ENCODE measurements around the gene TNFRSF1B. TPM values are rescaled to one million over a fixed set of nuclear protein-coding genes. Genes with fewer than 3 reads are reported as not detected.

Gene TNFRSF1B
- 19.3 TPM for polyA plus RNA-seq (2013, experiment 1 of 2)
- 12.8 TPM for polyA plus RNA-seq (2013, experiment 2 of 2)

GRCh38 chr1:12166834-12167492 lies at the start of gene TNFRSF1B:
Gene TNFRSF1B (plus strand): TSS chr1:12166991. CDS start chr1:12167092, 101 bp downstream.
- Histone ChIP-seq H3K36me3 (ENCODE audit: control insufficient read depth, insufficient read depth, low read length) (no peaks in the 10 kb centered on the region), H3K4me1 (ENCODE audit: control insufficient read depth, insufficient read depth, low read length, poor library complexity, severe bottlenecking) (peaks cover 10% of the 10 kb centered on the region), H3K27ac (ENCODE audit: low read depth, low read length, severe bottlenecking) (no peak within 1 kb of the TSS), H3K9me3 (ENCODE audit: control insufficient read depth, low read length) (no peaks in the 10 kb centered on the region), H3K4me3 (ENCODE audit: extremely low read depth, insufficient read depth, low read length, poor library complexity, severe bottlenecking) (peak within 1 kb of the TSS; percentile 24)
- WGBS, 2 experiments (ENCODE audit: insufficient coverage in 2 of 2): 26 to 40% methylated on average over 56 to 66 of the region's 79 CpGs

DNA sequence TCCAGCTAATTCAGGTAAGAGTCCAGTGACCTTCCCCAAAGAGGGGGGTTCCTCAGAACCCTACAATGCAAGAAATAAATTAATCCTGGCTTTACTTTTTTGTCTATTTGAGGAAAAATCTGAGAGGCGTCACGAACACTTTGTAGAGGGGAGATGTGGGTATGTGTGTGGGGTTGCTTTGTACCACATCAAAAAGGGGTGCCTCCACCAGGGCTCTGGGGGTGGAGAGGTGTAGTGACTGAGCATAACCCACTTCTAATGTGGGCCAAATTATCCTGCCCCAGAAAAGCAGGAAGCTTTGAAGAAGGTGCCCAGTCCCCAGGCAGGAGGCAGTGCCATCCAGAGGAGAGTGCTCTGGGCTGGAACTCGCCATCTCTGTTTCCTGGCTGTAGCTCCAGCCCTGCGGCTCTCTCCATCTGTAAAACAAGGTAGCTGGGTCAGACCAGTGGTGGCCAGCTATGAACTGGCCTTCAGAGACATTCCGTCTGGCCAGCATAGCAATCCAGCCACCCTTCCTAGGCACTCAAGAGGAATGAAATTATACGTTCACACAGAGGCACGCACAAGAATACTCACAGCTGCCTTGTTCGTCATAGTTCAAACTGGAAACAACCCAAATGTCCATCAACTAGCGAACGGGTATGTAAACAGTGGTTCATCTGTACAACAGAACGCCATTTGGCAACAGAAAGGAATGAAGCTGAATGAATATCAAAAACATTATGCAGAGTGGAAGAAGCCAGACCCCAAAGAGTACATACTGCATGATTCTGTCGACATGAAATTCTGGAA lies 45.4 kb upstream of the TNFRSF1B start:
- 93% methylated on average over 6 to 9 of the region's 12 CpGs for WGBS, 2 experiments (ENCODE audit: insufficient coverage in 2 of 2)

GRCh38 chr1:12123172-12123571 lies 43.6 kb upstream of the TNFRSF1B start:
- Histone ChIP-seq H3K4me1 (ENCODE audit: control insufficient read depth, insufficient read depth, low read length, poor library complexity, severe bottlenecking) (peaks cover 6% of the 10 kb centered on the region), H3K36me3 (ENCODE audit: control insufficient read depth, insufficient read depth, low read length) (no peaks in the 10 kb centered on the region), H3K9me3 (ENCODE audit: control insufficient read depth, low read length) (no peaks in the 10 kb centered on the region), H3K27ac (ENCODE audit: low read depth, low read length, severe bottlenecking) (no peak overlapping the region), H3K4me3 (ENCODE audit: extremely low read depth, insufficient read depth, low read length, poor library complexity, severe bottlenecking) (no peak overlapping the region)
- WGBS, 2 experiments (ENCODE audit: insufficient coverage in 2 of 2): 80 to 88% methylated on average over 4 to 6 of the region's 8 CpGs

More for the DNA sequence above, 45.4 kb upstream of the TNFRSF1B start:
- Histone ChIP-seq H3K27ac (ENCODE audit: low read depth, low read length, severe bottlenecking) (no peak overlapping the region), H3K9me3 (ENCODE audit: control insufficient read depth, low read length) (no peaks in the 10 kb centered on the region), H3K36me3 (ENCODE audit: control insufficient read depth, insufficient read depth, low read length) (no peaks in the 10 kb centered on the region), H3K4me3 (ENCODE audit: extremely low read depth, insufficient read depth, low read length, poor library complexity, severe bottlenecking) (no peak overlapping the region), H3K4me1 (ENCODE audit: control insufficient read depth, insufficient read depth, low read length, poor library complexity, severe bottlenecking) (peaks cover 6% of the 10 kb centered on the region)

GRCh38 chr1:12124693-12125421 lies 41.9 kb upstream of the TNFRSF1B start:
- peaks cover 6% of the 10 kb centered on the region for H3K4me1 ChIP-seq (ENCODE audit: control insufficient read depth, insufficient read depth, low read length, poor library complexity, severe bottlenecking)
- no peak overlapping the region for H3K27ac ChIP-seq (ENCODE audit: low read depth, low read length, severe bottlenecking)
- no peaks in the 10 kb centered on the region for H3K9me3 ChIP-seq (ENCODE audit: control insufficient read depth, low read length)
- no peak overlapping the region for H3K4me3 ChIP-seq (ENCODE audit: extremely low read depth, insufficient read depth, low read length, poor library complexity, severe bottlenecking)
- H3K36me3 ChIP-seq (ENCODE audit: control insufficient read depth, insufficient read depth, low read length): no peaks in the 10 kb centered on the region
- 47 to 52% methylated on average over 10 to 14 of the region's 19 CpGs for WGBS, 2 experiments (ENCODE audit: insufficient coverage in 2 of 2)

GRCh38 chr1:12125422-12126355 lies 41.1 kb upstream of the TNFRSF1B start:
- no peak overlapping the region for H3K27ac ChIP-seq (ENCODE audit: low read depth, low read length, severe bottlenecking)
- no peaks in the 10 kb centered on the region for H3K36me3 ChIP-seq (ENCODE audit: control insufficient read depth, insufficient read depth, low read length)
- no peak overlapping the region for H3K4me3 ChIP-seq (ENCODE audit: extremely low read depth, insufficient read depth, low read length, poor library complexity, severe bottlenecking)
- WGBS, 2 experiments (ENCODE audit: insufficient coverage in 2 of 2): 87 to 95% methylated on average over 14 to 21 of the region's 24 CpGs
- H3K4me1 ChIP-seq (ENCODE audit: control insufficient read depth, insufficient read depth, low read length, poor library complexity, severe bottlenecking): peaks cover 6% of the 10 kb centered on the region
- no peaks in the 10 kb centered on the region for H3K9me3 ChIP-seq (ENCODE audit: control insufficient read depth, low read length)

DNA sequence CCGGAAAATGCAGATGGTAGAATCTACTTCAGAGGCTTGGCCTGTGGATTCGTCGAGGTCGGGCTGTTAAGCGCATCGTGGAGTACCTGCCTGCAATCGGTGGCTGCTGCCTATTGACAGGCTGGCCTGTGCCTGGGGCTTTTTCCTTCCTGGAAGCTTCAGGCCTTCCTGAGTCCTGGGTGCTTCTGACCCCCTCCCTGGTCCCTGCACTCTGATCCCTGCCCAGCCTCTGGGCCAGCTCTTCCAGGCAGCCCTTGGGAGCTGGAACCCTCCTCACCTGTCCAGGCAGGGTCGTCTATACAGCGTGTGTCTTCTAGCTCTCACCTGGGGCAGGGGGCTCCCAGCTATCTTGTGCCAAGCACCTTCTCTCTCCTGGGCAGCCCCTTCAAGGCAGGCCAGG lies 40.0 kb upstream of the TNFRSF1B start:
- Histone ChIP-seq H3K4me1 (ENCODE audit: control insufficient read depth, insufficient read depth, low read length, poor library complexity, severe bottlenecking) (peaks cover 6% of the 10 kb centered on the region), H3K4me3 (ENCODE audit: extremely low read depth, insufficient read depth, low read length, poor library complexity, severe bottlenecking) (no peak overlapping the region), H3K9me3 (ENCODE audit: control insufficient read depth, low read length) (no peaks in the 10 kb centered on the region), H3K27ac (ENCODE audit: low read depth, low read length, severe bottlenecking) (no peak overlapping the region), H3K36me3 (ENCODE audit: control insufficient read depth, insufficient read depth, low read length) (no peaks in the 10 kb centered on the region)
- 86 to 88% methylated on average over 9 of the region's 9 CpGs for WGBS, 2 experiments (ENCODE audit: insufficient coverage in 2 of 2)

GRCh38 chr1:12127206-12127810 lies 39.5 kb upstream of the TNFRSF1B start:
- no peaks in the 10 kb centered on the region for H3K9me3 ChIP-seq (ENCODE audit: control insufficient read depth, low read length)
- WGBS, 2 experiments (ENCODE audit: insufficient coverage in 2 of 2): 95 to 97% methylated on average over 4 to 7 of the region's 10 CpGs
- peaks cover 6% of the 10 kb centered on the region for H3K4me1 ChIP-seq (ENCODE audit: control insufficient read depth, insufficient read depth, low read length, poor library complexity, severe bottlenecking)
- no peaks in the 10 kb centered on the region for H3K36me3 ChIP-seq (ENCODE audit: control insufficient read depth, insufficient read depth, low read length)
- no peak overlapping the region for H3K27ac ChIP-seq (ENCODE audit: low read depth, low read length, severe bottlenecking)
- no peak overlapping the region for H3K4me3 ChIP-seq (ENCODE audit: extremely low read depth, insufficient read depth, low read length, poor library complexity, severe bottlenecking)

- Histone ChIP-seq H3K27ac (ENCODE audit: low read depth, low read length, severe bottlenecking) (no peak overlapping the region), H3K4me3 (ENCODE audit: extremely low read depth, insufficient read depth, low read length, poor library complexity, severe bottlenecking) (no peak overlapping the region), H3K9me3 (ENCODE audit: control insufficient read depth, low read length) (no peaks in the 10 kb centered on the region), H3K36me3 (ENCODE audit: control insufficient read depth, insufficient read depth, low read length) (no peaks in the 10 kb centered on the region), H3K4me1 (ENCODE audit: control insufficient read depth, insufficient read depth, low read length, poor library complexity, severe bottlenecking) (peaks cover 6% of the 10 kb centered on the region)
- 85 to 91% methylated on average over 14 of the region's 15 CpGs for WGBS, 2 experiments (ENCODE audit: insufficient coverage in 2 of 2)
Measured at GRCh38 chr1:12128120-12128519, 38.7 kb upstream of the TNFRSF1B start.

- Histone ChIP-seq H3K9me3 (ENCODE audit: control insufficient read depth, low read length) (no peaks in the 10 kb centered on the region), H3K36me3 (ENCODE audit: control insufficient read depth, insufficient read depth, low read length) (no peaks in the 10 kb centered on the region), H3K27ac (ENCODE audit: low read depth, low read length, severe bottlenecking) (no peak overlapping the region), H3K4me3 (ENCODE audit: extremely low read depth, insufficient read depth, low read length, poor library complexity, severe bottlenecking) (no peak overlapping the region), H3K4me1 (ENCODE audit: control insufficient read depth, insufficient read depth, low read length, poor library complexity, severe bottlenecking) (peaks cover 6% of the 10 kb centered on the region)
- WGBS, 2 experiments (ENCODE audit: insufficient coverage in 2 of 2): 91 to 92% methylated on average over 10 of the region's 12 CpGs
Measured at GRCh38 chr1:12129624-12130023, 37.2 kb upstream of the TNFRSF1B start.
